Measurements from ENCODE around the gene CCKAR. TPM values are rescaled to one million over a fixed set of nuclear protein-coding genes. Genes with fewer than 3 reads are reported as not detected.

Gene CCKAR
- total and polyA plus RNA-seq, 2 experiments from 2014 or later: not detected

DNA sequence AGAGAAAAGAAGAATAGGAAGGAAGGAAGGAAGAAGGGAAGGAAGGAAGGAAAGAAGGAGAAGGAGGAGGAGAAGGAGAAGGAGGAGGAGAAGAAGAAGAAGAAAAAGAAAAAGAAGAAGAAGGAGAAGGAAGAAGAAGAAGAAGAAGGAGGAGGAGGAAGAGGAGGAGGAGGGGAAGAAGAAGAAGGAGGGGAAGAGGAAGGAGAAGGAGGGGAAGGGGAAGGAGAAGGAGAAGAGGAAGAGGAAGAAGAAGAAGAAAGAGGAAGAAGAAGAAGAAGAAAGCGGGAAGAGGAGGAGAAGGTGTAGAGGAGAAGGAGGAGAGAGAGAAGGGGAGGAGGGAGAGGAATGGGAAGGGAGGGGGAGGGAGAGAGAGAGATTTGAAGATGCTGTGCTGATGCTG is 22.6 kb downstream of the CCKAR start:
- H3K9me3 Mint-ChIP-seq: peaks cover 8% of the 10 kb centered on the region; the same call in 2 of the 3 replicates
- H3K4me1 Mint-ChIP-seq: peaks cover 5% of the 10 kb centered on the region
- H3K4me3 ChIP-seq: no peak overlapping the region

More for the DNA sequence above, 22.6 kb downstream of the CCKAR start:
- H3F3A ChIP-seq (replicated peaks; ENCODE audit: low read depth): no peaks in the 10 kb centered on the region
- H3K27me3 ChIP-seq (ENCODE audit: insufficient read depth): no peaks in the 10 kb centered on the region
- H3K79me2 ChIP-seq (replicated peaks; ENCODE audit: insufficient read depth): no peaks in the 10 kb centered on the region
- peaks cover 5% of the 10 kb centered on the region for H3K4me1 ChIP-seq (ENCODE audit: insufficient read depth)
- no peak overlapping the region for H3K4me2 ChIP-seq
- no peak for DNase-seq (ENCODE audit: low spot score)
- no peak overlapping the region for H3K27ac ChIP-seq (ENCODE audit: low read depth)
- peaks cover 6% of the 10 kb centered on the region for H3K27me3 Mint-ChIP-seq (ENCODE audit: insufficient read depth, low read depth, poor library complexity)
- no peaks in the 10 kb centered on the region for H3K36me3 Mint-ChIP-seq (ENCODE audit: low read depth)
- no peak for TF ChIP-seq POLR2AphosphoS5 (IDR thresholded peaks at IDR 0.05; ENCODE audit: low read depth)
- TF ChIP-seq NANOG (IDR thresholded peaks at IDR 0.05; ENCODE audit: borderline replicate concordance): no peak
- TF ChIP-seq ZNF114 (CRISPR knock-in tag; IDR thresholded peaks at IDR 0.05): no peak
- TF ChIP-seq, protein P1, sequence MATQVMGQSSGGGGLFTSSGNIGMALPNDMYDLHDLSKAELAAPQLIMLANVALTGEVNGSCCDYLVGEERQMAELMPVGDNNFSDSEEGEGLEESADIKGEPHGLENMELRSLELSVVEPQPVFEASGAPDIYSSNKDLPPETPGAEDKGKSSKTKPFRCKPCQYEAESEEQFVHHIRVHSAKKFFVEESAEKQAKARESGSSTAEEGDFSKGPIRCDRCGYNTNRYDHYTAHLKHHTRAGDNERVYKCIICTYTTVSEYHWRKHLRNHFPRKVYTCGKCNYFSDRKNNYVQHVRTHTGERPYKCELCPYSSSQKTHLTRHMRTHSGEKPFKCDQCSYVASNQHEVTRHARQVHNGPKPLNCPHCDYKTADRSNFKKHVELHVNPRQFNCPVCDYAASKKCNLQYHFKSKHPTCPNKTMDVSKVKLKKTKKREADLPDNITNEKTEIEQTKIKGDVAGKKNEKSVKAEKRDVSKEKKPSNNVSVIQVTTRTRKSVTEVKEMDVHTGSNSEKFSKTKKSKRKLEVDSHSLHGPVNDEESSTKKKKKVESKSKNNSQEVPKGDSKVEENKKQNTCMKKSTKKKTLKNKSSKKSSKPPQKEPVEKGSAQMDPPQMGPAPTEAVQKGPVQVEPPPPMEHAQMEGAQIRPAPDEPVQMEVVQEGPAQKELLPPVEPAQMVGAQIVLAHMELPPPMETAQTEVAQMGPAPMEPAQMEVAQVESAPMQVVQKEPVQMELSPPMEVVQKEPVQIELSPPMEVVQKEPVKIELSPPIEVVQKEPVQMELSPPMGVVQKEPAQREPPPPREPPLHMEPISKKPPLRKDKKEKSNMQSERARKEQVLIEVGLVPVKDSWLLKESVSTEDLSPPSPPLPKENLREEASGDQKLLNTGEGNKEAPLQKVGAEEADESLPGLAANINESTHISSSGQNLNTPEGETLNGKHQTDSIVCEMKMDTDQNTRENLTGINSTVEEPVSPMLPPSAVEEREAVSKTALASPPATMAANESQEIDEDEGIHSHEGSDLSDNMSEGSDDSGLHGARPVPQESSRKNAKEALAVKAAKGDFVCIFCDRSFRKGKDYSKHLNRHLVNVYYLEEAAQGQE (IDR thresholded peaks at IDR 0.05; ENCODE audit: unreplicated experiment): no peak
- no peak for TF ChIP-seq JUNB (IDR thresholded peaks at IDR 0.05; ENCODE audit: unreplicated experiment)
- no peak for TF ChIP-seq STAT1 (IDR thresholded peaks at IDR 0.05; ENCODE audit: unreplicated experiment)
- TF ChIP-seq, protein P2, sequence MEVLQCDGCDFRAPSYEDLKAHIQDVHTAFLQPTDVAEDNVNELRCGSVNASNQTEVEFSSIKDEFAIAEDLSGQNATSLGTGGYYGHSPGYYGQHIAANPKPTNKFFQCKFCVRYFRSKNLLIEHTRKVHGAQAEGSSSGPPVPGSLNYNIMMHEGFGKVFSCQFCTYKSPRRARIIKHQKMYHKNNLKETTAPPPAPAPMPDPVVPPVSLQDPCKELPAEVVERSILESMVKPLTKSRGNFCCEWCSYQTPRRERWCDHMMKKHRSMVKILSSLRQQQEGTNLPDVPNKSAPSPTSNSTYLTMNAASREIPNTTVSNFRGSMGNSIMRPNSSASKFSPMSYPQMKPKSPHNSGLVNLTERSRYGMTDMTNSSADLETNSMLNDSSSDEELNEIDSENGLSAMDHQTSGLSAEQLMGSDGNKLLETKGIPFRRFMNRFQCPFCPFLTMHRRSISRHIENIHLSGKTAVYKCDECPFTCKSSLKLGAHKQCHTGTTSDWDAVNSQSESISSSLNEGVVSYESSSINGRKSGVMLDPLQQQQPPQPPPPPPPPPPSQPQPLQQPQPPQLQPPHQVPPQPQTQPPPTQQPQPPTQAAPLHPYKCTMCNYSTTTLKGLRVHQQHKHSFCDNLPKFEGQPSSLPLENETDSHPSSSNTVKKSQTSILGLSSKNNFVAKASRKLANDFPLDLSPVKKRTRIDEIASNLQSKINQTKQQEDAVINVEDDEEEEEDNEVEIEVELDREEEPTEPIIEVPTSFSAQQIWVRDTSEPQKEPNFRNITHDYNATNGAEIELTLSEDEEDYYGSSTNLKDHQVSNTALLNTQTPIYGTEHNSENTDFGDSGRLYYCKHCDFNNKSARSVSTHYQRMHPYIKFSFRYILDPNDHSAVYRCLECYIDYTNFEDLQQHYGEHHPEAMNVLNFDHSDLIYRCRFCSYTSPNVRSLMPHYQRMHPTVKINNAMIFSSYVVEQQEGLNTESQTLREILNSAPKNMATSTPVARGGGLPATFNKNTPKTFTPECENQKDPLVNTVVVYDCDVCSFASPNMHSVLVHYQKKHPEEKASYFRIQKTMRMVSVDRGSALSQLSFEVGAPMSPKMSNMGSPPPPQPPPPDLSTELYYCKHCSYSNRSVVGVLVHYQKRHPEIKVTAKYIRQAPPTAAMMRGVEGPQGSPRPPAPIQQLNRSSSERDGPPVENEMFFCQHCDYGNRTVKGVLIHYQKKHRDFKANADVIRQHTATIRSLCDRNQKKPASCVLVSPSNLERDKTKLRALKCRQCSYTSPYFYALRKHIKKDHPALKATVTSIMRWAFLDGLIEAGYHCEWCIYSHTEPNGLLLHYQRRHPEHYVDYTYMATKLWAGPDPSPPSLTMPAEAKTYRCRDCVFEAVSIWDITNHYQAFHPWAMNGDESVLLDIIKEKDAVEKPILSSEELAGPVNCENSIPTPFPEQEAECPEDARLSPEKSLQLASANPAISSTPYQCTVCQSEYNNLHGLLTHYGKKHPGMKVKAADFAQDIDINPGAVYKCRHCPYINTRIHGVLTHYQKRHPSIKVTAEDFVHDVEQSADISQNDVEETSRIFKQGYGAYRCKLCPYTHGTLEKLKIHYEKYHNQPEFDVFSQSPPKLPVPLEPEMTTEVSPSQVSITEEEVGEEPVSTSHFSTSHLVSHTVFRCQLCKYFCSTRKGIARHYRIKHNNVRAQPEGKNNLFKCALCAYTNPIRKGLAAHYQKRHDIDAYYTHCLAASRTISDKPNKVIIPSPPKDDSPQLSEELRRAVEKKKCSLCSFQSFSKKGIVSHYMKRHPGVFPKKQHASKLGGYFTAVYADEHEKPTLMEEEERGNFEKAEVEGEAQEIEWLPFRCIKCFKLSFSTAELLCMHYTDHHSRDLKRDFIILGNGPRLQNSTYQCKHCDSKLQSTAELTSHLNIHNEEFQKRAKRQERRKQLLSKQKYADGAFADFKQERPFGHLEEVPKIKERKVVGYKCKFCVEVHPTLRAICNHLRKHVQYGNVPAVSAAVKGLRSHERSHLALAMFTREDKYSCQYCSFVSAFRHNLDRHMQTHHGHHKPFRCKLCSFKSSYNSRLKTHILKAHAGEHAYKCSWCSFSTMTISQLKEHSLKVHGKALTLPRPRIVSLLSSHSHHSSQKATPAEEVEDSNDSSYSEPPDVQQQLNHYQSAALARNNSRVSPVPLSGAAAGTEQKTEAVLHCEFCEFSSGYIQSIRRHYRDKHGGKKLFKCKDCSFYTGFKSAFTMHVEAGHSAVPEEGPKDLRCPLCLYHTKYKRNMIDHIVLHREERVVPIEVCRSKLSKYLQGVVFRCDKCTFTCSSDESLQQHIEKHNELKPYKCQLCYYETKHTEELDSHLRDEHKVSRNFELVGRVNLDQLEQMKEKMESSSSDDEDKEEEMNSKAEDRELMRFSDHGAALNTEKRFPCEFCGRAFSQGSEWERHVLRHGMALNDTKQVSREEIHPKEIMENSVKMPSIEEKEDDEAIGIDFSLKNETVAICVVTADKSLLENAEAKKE (CRISPR knock-in tag; IDR thresholded peaks at IDR 0.05): no peak
- TF ChIP-seq EZH2phosphoT487 (IDR thresholded peaks at IDR 0.05; ENCODE audit: unreplicated experiment): no peak
- no peak for TF ChIP-seq CREB1 (CRISPR knock-in tag; IDR thresholded peaks at IDR 0.05; ENCODE audit: low read depth)
- TF ChIP-seq EZH2 (IDR thresholded peaks at IDR 0.05; ENCODE audit: low read depth, unreplicated experiment): no peak
- TF ChIP-seq, protein P3, sequence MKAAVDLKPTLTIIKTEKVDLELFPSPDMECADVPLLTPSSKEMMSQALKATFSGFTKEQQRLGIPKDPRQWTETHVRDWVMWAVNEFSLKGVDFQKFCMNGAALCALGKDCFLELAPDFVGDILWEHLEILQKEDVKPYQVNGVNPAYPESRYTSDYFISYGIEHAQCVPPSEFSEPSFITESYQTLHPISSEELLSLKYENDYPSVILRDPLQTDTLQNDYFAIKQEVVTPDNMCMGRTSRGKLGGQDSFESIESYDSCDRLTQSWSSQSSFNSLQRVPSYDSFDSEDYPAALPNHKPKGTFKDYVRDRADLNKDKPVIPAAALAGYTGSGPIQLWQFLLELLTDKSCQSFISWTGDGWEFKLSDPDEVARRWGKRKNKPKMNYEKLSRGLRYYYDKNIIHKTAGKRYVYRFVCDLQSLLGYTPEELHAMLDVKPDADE (IDR thresholded peaks at IDR 0.05): no peak
- no peak overlapping the region for H2AFZ ChIP-seq
- H3K27ac Mint-ChIP-seq: no peak overlapping the region
- no peak for ATAC-seq
- H3K4me3 Mint-ChIP-seq: no peak overlapping the region
- 0 out of 2 replicates have a peak, but pooled peaks cover 3% of the 10 kb centered on the region for H3K9me2 ChIP-seq (ENCODE audit: insufficient read depth)
- H3K36me3 ChIP-seq (ENCODE audit: insufficient read depth): no peaks in the 10 kb centered on the region
- no peaks in the 10 kb centered on the region for H4K20me1 ChIP-seq (replicated peaks; ENCODE audit: insufficient read depth)
